Stomach (tissue), 4 donors: ENCODE measurements around the gene CREB1.

Experiments used
- EP300 ChIP-seq: sonication (generic); formaldehyde crosslinking; IDR thresholded peaks from one replicate; pipeline ENCODE4 v1.6.1; 2017; ENCODE audit warnings: antibody characterized with exemption
- POLR2AphosphoS5 ChIP-seq, 3 donors: sonication (generic); formaldehyde crosslinking; IDR thresholded peaks; one replicate each; pipeline ENCODE4 v1.6.1; 2016; ENCODE audit warnings: antibody characterized with exemption in 3 of 3
- TF ChIP-seq, protein P1 (sequence below), 7 experiments: fragments of 450-650 bp in 4 of 7; fragments of 200-600 bp in 3 of 7; sonication (generic) in 3 of 7; IDR thresholded peaks; one replicate each; pipeline ENCODE4 v1.5.1; 2016 to 2019; ENCODE audit warnings: antibody characterized with exemption in 7 of 7, control low read depth in 2 of 7, mild to moderate bottlenecking in 1 of 7

DNA sequence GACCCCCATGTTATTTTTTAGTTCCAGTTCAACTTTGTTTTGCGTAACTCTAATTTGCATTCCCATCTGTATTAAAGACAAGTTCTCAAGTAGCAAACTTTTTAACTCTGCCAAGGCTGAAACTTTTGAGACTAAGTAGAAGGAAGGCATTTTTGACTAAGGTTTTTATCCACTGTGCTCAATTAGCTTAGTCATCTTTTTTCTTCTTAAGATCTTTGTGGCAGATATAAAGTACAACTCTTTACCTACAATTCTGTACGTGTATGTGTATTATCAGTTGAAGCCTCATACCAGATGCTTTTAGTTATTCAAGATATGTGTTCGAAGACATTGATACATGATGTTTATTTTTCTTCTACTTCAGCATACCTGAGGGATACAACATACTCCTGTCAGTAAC lies 41.6 kb downstream of the CREB1 start:
- TF ChIP-seq POLR2AphosphoS5 (IDR thresholded peaks at IDR 0.05) (no peak), EP300 (no peak)
- TF ChIP-seq, protein P1, sequence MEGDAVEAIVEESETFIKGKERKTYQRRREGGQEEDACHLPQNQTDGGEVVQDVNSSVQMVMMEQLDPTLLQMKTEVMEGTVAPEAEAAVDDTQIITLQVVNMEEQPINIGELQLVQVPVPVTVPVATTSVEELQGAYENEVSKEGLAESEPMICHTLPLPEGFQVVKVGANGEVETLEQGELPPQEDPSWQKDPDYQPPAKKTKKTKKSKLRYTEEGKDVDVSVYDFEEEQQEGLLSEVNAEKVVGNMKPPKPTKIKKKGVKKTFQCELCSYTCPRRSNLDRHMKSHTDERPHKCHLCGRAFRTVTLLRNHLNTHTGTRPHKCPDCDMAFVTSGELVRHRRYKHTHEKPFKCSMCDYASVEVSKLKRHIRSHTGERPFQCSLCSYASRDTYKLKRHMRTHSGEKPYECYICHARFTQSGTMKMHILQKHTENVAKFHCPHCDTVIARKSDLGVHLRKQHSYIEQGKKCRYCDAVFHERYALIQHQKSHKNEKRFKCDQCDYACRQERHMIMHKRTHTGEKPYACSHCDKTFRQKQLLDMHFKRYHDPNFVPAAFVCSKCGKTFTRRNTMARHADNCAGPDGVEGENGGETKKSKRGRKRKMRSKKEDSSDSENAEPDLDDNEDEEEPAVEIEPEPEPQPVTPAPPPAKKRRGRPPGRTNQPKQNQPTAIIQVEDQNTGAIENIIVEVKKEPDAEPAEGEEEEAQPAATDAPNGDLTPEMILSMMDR (IDR thresholded peaks at IDR 0.05) = no peak
